BE2C (cell line): ENCODE data around the gene NUDT16L1.

Source experiments
- DNase-seq: peaks from one replicate; pipeline ENCODE4 v3.0.0-alpha.2; 2020
- H3K27me3 ChIP-seq: fragments of 250-450 bp; sonication (Bioruptor Pico); 2 replicates; pipeline ENCODE4 v1.5.1; 2020; ENCODE audit warnings: mild to moderate bottlenecking
- H3K36me3 ChIP-seq: fragments of 250-450 bp; sonication (Bioruptor Pico); 2 replicates; pipeline ENCODE4 v1.5.1; 2020; ENCODE audit warnings: mild to moderate bottlenecking
- H3K4me1 ChIP-seq: fragments of 250-450 bp; sonication (Bioruptor Pico); 2 replicates; pipeline ENCODE4 v1.5.1; 2020
- H3K4me3 ChIP-seq: 2 replicates; pipeline ENCODE4 v1.5.1; 2011; ENCODE audit warnings: low read depth, low read length
- H3K9me3 ChIP-seq: fragments of 250-450 bp; sonication (Bioruptor Pico); 2 replicates; pipeline ENCODE4 v1.5.1; 2020
- TF ChIP-seq, protein P1 (sequence below): IDR thresholded peaks from 2 replicates; pipeline ENCODE4 v1.5.1; 2012; ENCODE audit warnings: mild to moderate bottlenecking, low read depth, low read length

The NUDT16L1 gene

DNA sequence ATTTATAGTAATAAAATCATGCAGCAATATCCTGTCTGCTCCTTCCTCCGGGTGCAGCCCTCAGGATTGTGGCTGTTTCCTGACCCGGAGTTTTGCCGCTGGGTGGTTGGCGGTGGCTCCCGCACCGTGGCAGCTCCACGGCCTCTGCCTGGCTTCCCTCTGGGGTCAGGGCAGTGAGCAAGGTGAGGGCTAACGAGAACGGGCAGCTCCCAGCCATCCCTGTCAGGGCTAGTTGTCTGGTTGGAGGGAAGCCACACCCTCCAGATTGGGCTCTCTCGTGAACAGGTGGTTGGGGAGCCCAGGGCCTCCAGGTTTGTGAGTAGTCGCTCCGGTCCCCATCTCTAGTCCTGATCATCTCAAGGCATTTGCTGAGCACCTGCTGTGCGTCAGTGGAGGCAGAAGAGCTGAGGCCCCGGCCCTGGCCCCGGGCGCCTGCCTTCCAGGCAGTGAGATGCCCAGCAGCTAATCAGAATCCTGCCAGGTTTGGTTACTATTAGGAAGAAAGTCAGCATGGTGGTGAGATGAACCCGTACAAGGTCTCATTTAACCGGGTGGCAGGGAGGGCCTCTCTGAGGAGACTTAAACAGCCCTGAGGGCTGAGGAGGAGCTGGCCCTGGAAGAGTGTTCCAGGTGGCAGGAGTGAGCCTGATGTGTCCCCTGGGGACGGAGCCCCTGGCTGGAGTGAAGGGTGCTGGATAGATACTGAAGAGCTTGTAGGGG lies 2.3 kb upstream of the NUDT16L1 start:
- H3K36me3 ChIP-seq: peaks cover 18% of the 10 kb centered on the region
- TF ChIP-seq, protein P1, sequence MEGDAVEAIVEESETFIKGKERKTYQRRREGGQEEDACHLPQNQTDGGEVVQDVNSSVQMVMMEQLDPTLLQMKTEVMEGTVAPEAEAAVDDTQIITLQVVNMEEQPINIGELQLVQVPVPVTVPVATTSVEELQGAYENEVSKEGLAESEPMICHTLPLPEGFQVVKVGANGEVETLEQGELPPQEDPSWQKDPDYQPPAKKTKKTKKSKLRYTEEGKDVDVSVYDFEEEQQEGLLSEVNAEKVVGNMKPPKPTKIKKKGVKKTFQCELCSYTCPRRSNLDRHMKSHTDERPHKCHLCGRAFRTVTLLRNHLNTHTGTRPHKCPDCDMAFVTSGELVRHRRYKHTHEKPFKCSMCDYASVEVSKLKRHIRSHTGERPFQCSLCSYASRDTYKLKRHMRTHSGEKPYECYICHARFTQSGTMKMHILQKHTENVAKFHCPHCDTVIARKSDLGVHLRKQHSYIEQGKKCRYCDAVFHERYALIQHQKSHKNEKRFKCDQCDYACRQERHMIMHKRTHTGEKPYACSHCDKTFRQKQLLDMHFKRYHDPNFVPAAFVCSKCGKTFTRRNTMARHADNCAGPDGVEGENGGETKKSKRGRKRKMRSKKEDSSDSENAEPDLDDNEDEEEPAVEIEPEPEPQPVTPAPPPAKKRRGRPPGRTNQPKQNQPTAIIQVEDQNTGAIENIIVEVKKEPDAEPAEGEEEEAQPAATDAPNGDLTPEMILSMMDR: no peak
- DNase-seq: no peak
- peaks cover 4% of the 10 kb centered on the region; the same call in 1 of the 2 replicates for H3K4me1 ChIP-seq
- no peak overlapping the region for H3K4me3 ChIP-seq
- no peaks in the 10 kb centered on the region for H3K27me3 ChIP-seq
- H3K9me3 ChIP-seq: no peaks in the 10 kb centered on the region

DNA sequence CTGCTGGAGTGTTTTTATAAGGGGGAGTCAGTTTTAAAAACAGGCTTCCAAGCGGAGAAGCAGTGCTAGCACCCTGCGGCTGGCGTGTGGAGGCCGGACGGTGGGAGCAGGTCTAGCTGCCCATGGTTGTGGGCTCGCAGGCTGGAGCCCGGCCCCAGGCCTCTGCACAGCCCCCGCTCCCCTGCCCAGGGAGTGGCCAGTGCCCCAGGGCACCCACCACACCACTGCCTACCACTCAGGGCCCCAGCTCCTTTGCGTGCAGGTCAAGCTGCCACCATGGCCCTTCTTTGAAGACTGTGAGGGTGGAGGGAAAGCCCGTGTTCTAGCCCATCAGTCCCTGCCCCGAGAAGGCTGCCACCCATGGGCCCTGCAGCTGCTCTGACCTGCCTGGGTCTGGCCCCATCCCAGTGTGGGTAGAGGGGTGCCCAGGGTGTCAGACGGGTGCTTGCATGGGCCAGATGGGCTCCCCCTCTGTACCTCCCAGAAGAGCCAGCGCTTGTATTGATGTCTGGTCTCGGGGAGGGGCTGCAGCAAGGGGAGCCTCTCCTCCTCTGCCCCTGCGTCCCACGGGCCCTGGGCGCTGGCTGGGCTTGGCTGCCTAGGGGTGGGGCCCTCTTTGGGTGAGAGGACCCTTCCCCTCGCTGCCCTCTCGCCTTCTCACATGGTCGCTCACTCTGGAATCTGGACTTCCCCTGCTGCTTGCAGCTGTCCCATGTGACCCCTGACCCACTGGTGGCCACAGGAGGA lies 1.5 kb upstream of the NUDT16L1 start:
- Histone ChIP-seq H3K4me1 (peaks cover 4% of the 10 kb centered on the region; the same call in 1 of the 2 replicates), H3K36me3 (peaks cover 19% of the 10 kb centered on the region), H3K27me3 (no peaks in the 10 kb centered on the region), H3K9me3 (no peaks in the 10 kb centered on the region), H3K4me3 (no peak overlapping the region)
- DNase-seq: no peak
- TF ChIP-seq, protein P1: no peak

DNA sequence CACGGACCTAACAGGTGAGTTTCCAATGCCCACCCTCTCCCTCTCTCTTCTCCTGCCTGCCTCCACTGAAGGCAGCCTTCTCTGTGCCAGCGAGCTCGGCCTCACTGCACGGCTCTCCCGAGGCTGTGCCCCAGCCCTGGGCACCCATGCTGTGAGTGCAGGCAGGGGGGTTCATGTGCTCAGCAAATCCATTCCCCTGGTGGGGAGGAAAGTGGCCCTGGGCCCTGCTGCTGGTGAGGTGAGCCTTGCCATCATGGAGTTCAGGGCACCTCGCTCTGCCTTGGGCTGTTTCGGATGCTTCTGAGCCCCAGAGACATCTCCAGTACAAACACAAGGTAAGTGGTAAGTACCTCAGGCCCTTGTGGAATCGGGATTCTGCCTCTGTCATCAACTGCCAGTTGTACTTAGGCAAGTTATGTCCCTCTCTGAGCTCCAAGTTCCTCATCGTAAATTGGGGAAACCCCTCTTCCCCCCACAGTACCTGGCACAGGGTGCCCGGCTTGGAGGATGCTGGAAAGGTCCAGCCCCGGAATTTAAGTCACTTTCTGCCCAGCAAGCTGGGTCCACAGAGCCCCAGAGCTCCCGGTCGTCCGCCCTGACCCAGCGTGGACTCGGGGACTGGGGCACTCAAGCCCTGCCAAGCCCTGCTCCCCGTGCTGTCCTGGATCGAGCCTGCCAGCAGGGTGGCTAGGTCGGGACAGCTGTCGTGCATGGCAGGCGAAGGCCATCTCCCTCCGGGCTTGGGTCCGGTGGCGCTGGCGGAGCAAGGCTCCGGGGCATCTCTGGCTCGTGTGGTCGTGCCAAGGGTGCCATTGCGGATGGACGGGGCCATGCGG lies 684 bp upstream of the NUDT16L1 start:
- H3K36me3 ChIP-seq: peaks cover 22% of the 10 kb centered on the region
- no peak for DNase-seq
- TF ChIP-seq, protein P1: no peak

DNA sequence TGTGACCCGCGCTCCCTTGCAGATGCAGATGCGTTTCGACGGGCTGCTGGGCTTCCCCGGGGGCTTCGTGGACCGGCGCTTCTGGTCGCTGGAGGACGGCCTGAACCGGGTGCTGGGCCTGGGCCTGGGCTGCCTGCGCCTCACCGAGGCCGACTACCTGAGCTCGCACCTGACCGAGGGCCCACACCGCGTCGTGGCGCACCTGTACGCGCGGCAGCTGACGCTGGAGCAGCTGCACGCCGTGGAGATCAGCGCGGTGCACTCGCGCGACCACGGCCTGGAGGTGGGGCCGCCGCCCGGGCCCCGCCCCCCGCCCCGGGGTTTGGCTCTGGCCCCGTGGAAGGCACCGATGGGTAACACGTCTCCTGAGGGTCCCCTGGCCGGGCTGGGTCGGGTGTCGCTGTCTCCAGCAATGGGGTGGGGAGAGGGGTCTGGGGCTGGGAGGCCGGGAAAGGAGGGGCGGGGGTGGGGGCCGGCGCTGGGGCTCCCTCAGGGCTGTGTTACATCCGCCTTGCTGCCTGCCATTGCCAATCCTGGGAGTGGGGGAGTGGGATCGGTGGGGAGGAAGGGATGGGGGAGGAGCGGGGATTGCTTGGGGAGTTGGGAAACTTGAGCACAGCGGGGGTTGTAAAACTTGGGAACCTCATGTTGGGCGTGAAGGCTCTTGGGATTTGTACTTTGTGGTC lies 737 bp downstream of the NUDT16L1 start:
- Histone ChIP-seq H3K36me3 (peaks cover 28% of the 10 kb centered on the region), H3K4me3 (peak overlapping the region; percentile 76), H3K27me3 (no peaks in the 10 kb centered on the region), H3K9me3 (no peaks in the 10 kb centered on the region), H3K4me1 (no peaks in the 10 kb centered on the region; the same call in 1 of the 2 replicates)
- TF ChIP-seq, protein P1: no peak
- peak; percentile 60 for DNase-seq

More for the DNA sequence above, 684 bp upstream of the NUDT16L1 start:
- Histone ChIP-seq H3K4me3 (peak overlapping the region; percentile 76), H3K9me3 (no peaks in the 10 kb centered on the region), H3K4me1 (peaks cover 2% of the 10 kb centered on the region; the same call in 1 of the 2 replicates), H3K27me3 (no peaks in the 10 kb centered on the region)

DNA sequence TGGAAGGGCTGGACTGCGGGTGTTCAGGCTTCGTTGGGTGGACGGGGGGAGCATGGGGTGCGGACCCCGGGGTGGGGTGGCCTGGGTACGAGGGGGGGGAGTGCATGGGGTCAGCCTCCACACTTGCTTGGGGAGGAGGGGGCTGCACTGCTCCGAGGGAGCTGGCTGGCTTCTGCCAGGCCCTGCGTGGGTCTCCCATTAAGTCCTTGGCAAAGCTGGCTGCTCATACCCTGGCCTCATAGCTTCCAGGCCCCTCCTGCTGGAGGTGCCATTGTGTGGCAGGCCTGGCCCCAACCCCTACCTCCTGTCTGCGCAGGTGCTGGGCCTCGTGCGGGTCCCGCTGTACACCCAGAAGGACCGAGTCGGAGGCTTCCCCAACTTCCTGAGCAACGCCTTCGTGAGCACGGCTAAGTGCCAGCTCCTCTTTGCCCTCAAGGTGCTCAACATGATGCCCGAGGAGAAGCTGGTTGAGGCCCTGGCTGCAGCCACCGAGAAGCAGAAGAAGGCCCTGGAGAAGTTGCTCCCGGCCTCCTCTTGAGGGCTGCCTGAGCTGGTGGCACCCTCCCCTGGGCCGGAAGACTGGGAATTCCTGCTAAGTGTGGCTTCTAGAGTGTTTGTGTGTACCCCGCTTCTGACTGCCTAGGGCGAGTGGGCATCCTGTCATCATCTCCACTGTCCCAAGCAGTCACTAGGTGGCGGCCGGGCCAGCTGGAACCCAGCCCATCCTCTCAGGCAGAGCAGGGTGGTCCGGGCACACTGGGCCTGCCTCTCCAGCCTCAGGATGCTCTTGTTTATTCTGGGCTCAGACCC lies 1.5 kb downstream of the NUDT16L1 start:
- peaks cover 35% of the 10 kb centered on the region for H3K36me3 ChIP-seq
- H3K9me3 ChIP-seq: no peaks in the 10 kb centered on the region
- no peaks in the 10 kb centered on the region for H3K27me3 ChIP-seq
- TF ChIP-seq, protein P1: peak; percentile 15; the same call in 1 of the 2 replicates
- H3K4me1 ChIP-seq: no peaks in the 10 kb centered on the region; the same call in 1 of the 2 replicates
- H3K4me3 ChIP-seq: peak overlapping the region; percentile 76
- no peak for DNase-seq
